ENCODE data around the gene SLC4A4. TPM values are rescaled to one million over a fixed set of nuclear protein-coding genes. Genes with fewer than 3 reads are reported as not detected.

The SLC4A4 gene
- total RNA-seq, 1 experiment from 2014 or later, result not detected

GRCh38 chr4:71361476-71361875 is 22.7 kb downstream of the SLC4A4 start:
- H3K27me3 Mint-ChIP-seq (ENCODE audit: insufficient read depth, unreplicated experiment), result no peaks in the 10 kb centered on the region
- H3K27ac Mint-ChIP-seq (ENCODE audit: low read depth, unreplicated experiment), result no peak overlapping the region
- no peaks in the 10 kb centered on the region for H3K4me1 Mint-ChIP-seq (ENCODE audit: insufficient read depth, unreplicated experiment)
- H3K4me3 Mint-ChIP-seq (ENCODE audit: unreplicated experiment), result no peak overlapping the region
- no peak for DNase-seq (ENCODE audit: unreplicated experiment)
- H3K36me3 Mint-ChIP-seq (ENCODE audit: insufficient read depth, unreplicated experiment), result peaks cover 6% of the 10 kb centered on the region
- H3K9me3 Mint-ChIP-seq (ENCODE audit: unreplicated experiment), result no peaks in the 10 kb centered on the region
- TF ChIP-seq CTCF (IDR thresholded peaks at IDR 0.05; ENCODE audit: unreplicated experiment), result no peak
- intact Hi-C loops (cut with micrococcal nuclease), result no loop called here
- no TSS peak for BruUV-seq (replicated peaks)
- ChIA-PET POLR2A (no interaction called here), CTCF (interaction anchor here (0.7 to 0.8 kb wide), 2 partner anchors 9 to 102 kb away, joined by 3 read pairs; no protein-coding TSS in a partner anchor)

- no TSS peak for BruUV-seq (replicated peaks)
- H3K4me3 Mint-ChIP-seq (ENCODE audit: unreplicated experiment), result no peak overlapping the region
- CTCF ChIA-PET, result interaction anchor here (0.5 to 1.4 kb wide), 2 partner anchors 18 to 76 kb away, joined by 3 to 4 read pairs; no protein-coding TSS in a partner anchor
- no peaks in the 10 kb centered on the region for H3K27me3 Mint-ChIP-seq (ENCODE audit: insufficient read depth, unreplicated experiment)
- no peaks in the 10 kb centered on the region for H3K9me3 Mint-ChIP-seq (ENCODE audit: unreplicated experiment)
- no peaks in the 10 kb centered on the region for H3K4me1 Mint-ChIP-seq (ENCODE audit: insufficient read depth, unreplicated experiment)
- TF ChIP-seq CTCF (IDR thresholded peaks at IDR 0.05; ENCODE audit: unreplicated experiment), result no peak
- POLR2A ChIA-PET, result no interaction called here
- no peak for DNase-seq (ENCODE audit: unreplicated experiment)
- no peaks in the 10 kb centered on the region for H3K36me3 Mint-ChIP-seq (ENCODE audit: insufficient read depth, unreplicated experiment)
- intact Hi-C loops (cut with micrococcal nuclease), result no loop called here
- no peak overlapping the region for H3K27ac Mint-ChIP-seq (ENCODE audit: low read depth, unreplicated experiment)
These were observed 27.9 kb downstream of the SLC4A4 start for GRCh38 chr4:71366766-71367165.

GRCh38 chr4:71367546-71367945 is 28.7 kb downstream of the SLC4A4 start:
- no peak overlapping the region for H3K4me3 Mint-ChIP-seq (ENCODE audit: unreplicated experiment)
- H3K4me1 Mint-ChIP-seq (ENCODE audit: insufficient read depth, unreplicated experiment), result no peaks in the 10 kb centered on the region
- CTCF ChIA-PET, result interaction anchor here (0.5 kb wide), 1 partner anchor 1174 kb away, joined by 3 read pairs; no protein-coding TSS in a partner anchor
- H3K27ac Mint-ChIP-seq (ENCODE audit: low read depth, unreplicated experiment), result no peak overlapping the region
- H3K27me3 Mint-ChIP-seq (ENCODE audit: insufficient read depth, unreplicated experiment), result no peaks in the 10 kb centered on the region
- no peak for DNase-seq (ENCODE audit: unreplicated experiment)
- no peak for TF ChIP-seq CTCF (IDR thresholded peaks at IDR 0.05; ENCODE audit: unreplicated experiment)
- POLR2A ChIA-PET, result no interaction called here
- no peaks in the 10 kb centered on the region for H3K9me3 Mint-ChIP-seq (ENCODE audit: unreplicated experiment)
- no peaks in the 10 kb centered on the region for H3K36me3 Mint-ChIP-seq (ENCODE audit: insufficient read depth, unreplicated experiment)
- intact Hi-C loops (cut with micrococcal nuclease), result no loop called here
- no TSS peak for BruUV-seq (replicated peaks)

- Mint-ChIP-seq H3K27ac (ENCODE audit: low read depth, unreplicated experiment) (no peak overlapping the region), H3K27me3 (ENCODE audit: insufficient read depth, unreplicated experiment) (no peaks in the 10 kb centered on the region), H3K4me1 (ENCODE audit: insufficient read depth, unreplicated experiment) (no peaks in the 10 kb centered on the region), H3K9me3 (ENCODE audit: unreplicated experiment) (no peaks in the 10 kb centered on the region), H3K36me3 (ENCODE audit: insufficient read depth, unreplicated experiment) (no peaks in the 10 kb centered on the region), H3K4me3 (ENCODE audit: unreplicated experiment) (no peak overlapping the region)
- BruUV-seq (replicated peaks), result no TSS peak
- ChIA-PET POLR2A (no interaction called here), CTCF (no interaction called here)
- intact Hi-C loops (cut with micrococcal nuclease), result no loop called here
- no peak for TF ChIP-seq CTCF (IDR thresholded peaks at IDR 0.05; ENCODE audit: unreplicated experiment)
- no peak for DNase-seq (ENCODE audit: unreplicated experiment)
These were observed 30.1 kb downstream of the SLC4A4 start for GRCh38 chr4:71368906-71369305.
